GM12878 (cell line): ENCODE results near the gene KCNJ10.

Experiments
- CTCF ChIP-seq, 3 experiments: IDR thresholded peaks in 2 of 3; conservative IDR thresholded peaks in 1 of 3; 2 replicates each; pipeline ENCODE4 v1.5.1; 2011; ENCODE audit warnings: low read depth in 3 of 3, low read length in 3 of 3, mild to moderate bottlenecking in 3 of 3, control low read depth in 2 of 3, moderate library complexity in 2 of 3, inconsistent platforms in 1 of 3, mixed read lengths in 1 of 3; ENCODE audit not compliant: control insufficient read depth in 2 of 3, insufficient read depth in 1 of 3; ENCODE audit errors: extremely low read depth in 1 of 3
- MEF2A ChIP-seq: IDR thresholded peaks from 2 replicates; pipeline ENCODE4 v1.6.1; 2011; ENCODE audit warnings: low read depth, mild to moderate bottlenecking, low read length, moderate library complexity; ENCODE audit not compliant: insufficient read depth
- NRF1 ChIP-seq: conservative IDR thresholded peaks from 2 replicates; pipeline ENCODE4 v1.6.1; 2011; ENCODE audit warnings: mild to moderate bottlenecking, low read depth, low read length, improper control_type of control experiment
- POLR2A ChIP-seq: IDR thresholded peaks from 2 replicates; pipeline ENCODE4 v1.6.1; 2011; ENCODE audit warnings: low read depth, mild to moderate bottlenecking, low read length
- POLR2AphosphoS2 ChIP-seq: IDR thresholded peaks from 2 replicates; pipeline ENCODE4 v1.6.1; 2011; ENCODE audit warnings: low read depth, mild to moderate bottlenecking, low read length, improper control_type of control experiment, moderate library complexity
- SP1 ChIP-seq: IDR thresholded peaks from one replicate; pipeline ENCODE4 v1.6.1; 2011; ENCODE audit warnings: low read depth, low read length
- TAF1 ChIP-seq: IDR thresholded peaks from 2 replicates; pipeline ENCODE4 v1.6.1; 2011; ENCODE audit warnings: mild to moderate bottlenecking, low read depth, low read length, borderline replicate concordance

- TF ChIP-seq POLR2AphosphoS2, result no peak
- no peak for TF ChIP-seq CTCF (IDR thresholded peaks at IDR 0.05 in 2 of 3, conservative IDR thresholded peaks at IDR 0.05 in 1 of 3; ENCODE audit: control insufficient read depth in 2 of 3, extremely low read depth in 1 of 3, insufficient read depth in 1 of 3, low read depth in 3 of 3, low read length in 3 of 3)
- no peak for TF ChIP-seq POLR2A
- no peak for TF ChIP-seq MEF2A
- no peak for TF ChIP-seq NRF1
- TF ChIP-seq TAF1, result no peak
- no peak for TF ChIP-seq SP1
Measured at GRCh38 chr1:159994896-159995295, 75.1 kb downstream of the KCNJ10 start.
